Measurements from ENCODE around the gene ARHGAP19. TPM values are rescaled to one million over a fixed set of nuclear protein-coding genes. Genes with fewer than 3 reads are reported as not detected.

Gene ARHGAP19
- total RNA-seq, 4 donors from 2014 or later, result 4.5 to 8.4 (median 7.4) TPM

DNA sequence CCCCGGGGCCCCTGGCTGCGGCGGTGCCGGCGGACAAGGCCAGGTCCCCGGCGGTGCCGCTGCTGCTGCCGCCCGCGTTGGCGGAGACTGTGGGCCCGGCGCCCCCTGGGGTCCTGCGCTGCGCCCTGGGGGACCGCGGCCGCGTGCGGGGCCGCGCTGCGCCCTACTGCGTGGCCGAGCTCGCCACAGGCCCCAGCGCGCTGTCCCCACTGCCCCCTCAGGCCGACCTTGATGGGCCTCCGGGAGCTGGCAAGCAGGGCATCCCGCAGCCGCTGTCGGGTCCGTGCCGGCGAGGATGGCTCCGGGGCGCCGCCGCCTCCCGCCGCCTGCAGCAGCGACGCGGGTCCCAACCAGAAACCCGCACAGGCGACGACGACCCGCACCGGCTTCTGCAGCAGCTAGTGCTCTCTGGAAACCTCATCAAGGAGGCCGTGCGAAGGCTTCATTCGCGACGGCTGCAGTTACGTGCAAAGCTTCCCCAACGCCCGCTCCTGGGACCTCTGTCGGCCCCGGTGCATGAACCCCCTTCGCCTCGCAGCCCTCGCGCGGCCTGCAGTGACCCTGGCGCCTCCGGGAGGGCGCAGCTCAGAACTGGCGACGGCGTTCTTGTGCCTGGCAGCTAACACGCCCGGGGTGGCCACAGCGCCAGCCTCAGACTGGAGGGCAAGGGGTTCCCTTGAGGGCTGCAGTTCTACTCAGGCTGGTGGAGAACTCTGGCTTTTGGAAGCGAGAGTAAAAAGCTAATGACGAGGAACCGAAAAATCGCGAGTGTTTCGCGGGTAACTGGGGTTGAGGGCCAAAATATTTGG lies 27.4 kb upstream of the ARHGAP19 start:
- Histone ChIP-seq H3K4me3 (peak overlapping the region; percentile 72 to 84 (median 75)), H3K9me3 (no peaks in the 10 kb centered on the region), H3K4me1 (peaks cover 7 to 27% (median 21%) of the 10 kb centered on the region in 4 donors), H3K27ac (peak overlapping the region; percentile 92 to 98 (median 96)), H3K36me3 (no peaks in the 10 kb centered on the region), H3K27me3 (no peaks in the 10 kb centered on the region)
- DNase-seq, result peak; percentile 74
- intact Hi-C loops (cut with DNase I; ENCODE audit: low total_unique reads) (no loop called here), in situ Hi-C loops (cut with MboI; ENCODE audit: low pct_ligation_motif_present in 1 of 4, low pct_unique_long_range_greater_than_20kb in 1 of 4, low sequenced_read_pairs in 3 of 4) (no loop called here)
- WGBS, 2 donors (ENCODE audit: low coverage in 1 of 2), result 1% methylated on average over 33 of the region's 83 CpGs; no CpG with 5 or more reads in 1 of the 2 donors
- TF ChIP-seq POLR2A (IDR thresholded peaks at IDR 0.05) (peak; percentile 67), POLR2AphosphoS5 (IDR thresholded peaks at IDR 0.05) (peak; percentile 43 to 72 (median 62)), EP300 (IDR thresholded peaks at IDR 0.05; ENCODE audit: low read depth) (no peak)
- TF ChIP-seq, protein P1, sequence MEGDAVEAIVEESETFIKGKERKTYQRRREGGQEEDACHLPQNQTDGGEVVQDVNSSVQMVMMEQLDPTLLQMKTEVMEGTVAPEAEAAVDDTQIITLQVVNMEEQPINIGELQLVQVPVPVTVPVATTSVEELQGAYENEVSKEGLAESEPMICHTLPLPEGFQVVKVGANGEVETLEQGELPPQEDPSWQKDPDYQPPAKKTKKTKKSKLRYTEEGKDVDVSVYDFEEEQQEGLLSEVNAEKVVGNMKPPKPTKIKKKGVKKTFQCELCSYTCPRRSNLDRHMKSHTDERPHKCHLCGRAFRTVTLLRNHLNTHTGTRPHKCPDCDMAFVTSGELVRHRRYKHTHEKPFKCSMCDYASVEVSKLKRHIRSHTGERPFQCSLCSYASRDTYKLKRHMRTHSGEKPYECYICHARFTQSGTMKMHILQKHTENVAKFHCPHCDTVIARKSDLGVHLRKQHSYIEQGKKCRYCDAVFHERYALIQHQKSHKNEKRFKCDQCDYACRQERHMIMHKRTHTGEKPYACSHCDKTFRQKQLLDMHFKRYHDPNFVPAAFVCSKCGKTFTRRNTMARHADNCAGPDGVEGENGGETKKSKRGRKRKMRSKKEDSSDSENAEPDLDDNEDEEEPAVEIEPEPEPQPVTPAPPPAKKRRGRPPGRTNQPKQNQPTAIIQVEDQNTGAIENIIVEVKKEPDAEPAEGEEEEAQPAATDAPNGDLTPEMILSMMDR (IDR thresholded peaks at IDR 0.05), result peak in 2 of 5 experiments; percentile 10 to 16

DNA sequence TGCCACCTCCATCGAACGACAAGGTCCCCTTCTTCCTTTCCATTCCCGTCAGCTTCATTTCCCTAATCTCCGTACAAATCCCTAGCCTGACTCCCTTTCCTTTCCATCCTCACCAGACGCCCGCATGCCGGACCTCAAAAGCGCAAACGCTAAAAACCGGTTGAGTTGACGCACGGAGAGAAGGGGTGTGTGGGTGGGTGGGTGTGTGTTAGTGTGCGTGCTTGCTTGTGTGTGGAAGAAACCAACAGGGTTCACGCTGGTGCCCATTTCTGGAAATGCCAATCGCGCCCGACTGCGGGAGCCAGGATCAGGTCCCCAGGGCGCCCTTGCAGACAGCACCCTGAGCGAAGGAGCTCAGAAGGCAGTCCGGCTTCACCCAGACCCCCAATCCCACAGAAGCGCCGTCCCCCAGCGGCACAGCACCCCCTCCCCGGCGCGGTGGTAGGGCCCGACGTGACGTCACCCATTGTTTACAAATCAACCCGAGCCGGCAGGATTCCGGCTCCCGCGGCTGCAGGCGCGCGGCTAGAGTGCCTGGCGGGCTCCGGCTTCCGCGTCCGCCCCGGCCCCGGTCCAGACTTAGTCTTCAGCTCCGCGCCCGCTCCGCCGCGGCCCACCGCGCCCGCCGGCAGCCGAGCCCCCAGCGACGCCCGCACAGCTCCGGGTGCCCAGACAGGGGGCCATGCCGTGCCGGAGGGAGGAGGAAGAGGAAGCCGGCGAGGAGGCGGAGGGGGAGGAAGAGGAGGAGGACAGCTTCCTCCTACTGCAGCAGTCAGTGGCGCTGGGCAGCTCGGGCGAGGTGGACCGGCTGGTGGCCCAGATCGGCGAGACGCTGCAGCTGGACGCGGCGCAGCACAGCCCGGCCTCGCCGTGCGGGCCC lies 26.6 kb upstream of the ARHGAP19 start, which contains the start of gene FRAT1:
FRAT1 (plus strand) TSS at position 500 of the 880 bp plus-strand sequence; CDS start at position 683, 183 bp downstream.
- in situ Hi-C loops (cut with MboI; ENCODE audit: low pct_ligation_motif_present in 1 of 4, low pct_unique_long_range_greater_than_20kb in 1 of 4, low sequenced_read_pairs in 3 of 4), result no loop called here
- no peaks in the 10 kb centered on the region for H3K9me3 ChIP-seq
- peak within 1 kb of the TSS; percentile 92 to 98 (median 96) for H3K27ac ChIP-seq
- TF ChIP-seq, protein P1 (IDR thresholded peaks at IDR 0.05), result peak in 1 of 5 experiments; percentile 24
- peak; percentile 82 for TF ChIP-seq POLR2A (IDR thresholded peaks at IDR 0.05)
- TF ChIP-seq EP300 (IDR thresholded peaks at IDR 0.05; ENCODE audit: low read depth), result no peak
- peak; percentile 71 to 91 (median 81) for TF ChIP-seq POLR2AphosphoS5 (IDR thresholded peaks at IDR 0.05)
- H3K4me3 ChIP-seq, result peak within 1 kb of the TSS; percentile 72 to 84 (median 75)
- H3K4me1 ChIP-seq, result peaks cover 7 to 27% (median 21%) of the 10 kb centered on the region in 4 donors
- H3K36me3 ChIP-seq, result no peaks in the 10 kb centered on the region
- WGBS, 2 donors (ENCODE audit: low coverage in 1 of 2), result 0% methylated on average over 7 to 27 of the region's 79 CpGs
- peak; percentile 93 for DNase-seq
- no peaks in the 10 kb centered on the region for H3K27me3 ChIP-seq
- intact Hi-C loops (cut with DNase I; ENCODE audit: low total_unique reads), result no loop called here

DNA sequence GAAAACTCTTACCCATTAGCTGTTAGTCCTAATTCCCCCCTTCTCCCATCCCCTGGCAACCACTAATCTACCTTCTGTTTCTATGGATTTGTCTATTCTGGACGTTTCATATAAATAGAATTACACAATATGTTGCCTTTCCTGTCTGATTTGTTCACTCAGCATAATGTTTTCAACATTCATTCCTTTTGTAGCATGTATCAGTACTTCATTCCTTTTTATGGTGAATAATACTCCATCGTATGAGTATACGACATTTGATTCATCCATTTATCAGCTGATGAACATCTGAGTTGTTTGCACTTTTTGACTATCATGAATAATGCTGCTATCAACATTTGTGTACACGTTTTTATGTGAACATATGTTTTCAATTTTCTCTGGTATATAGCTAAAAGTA lies 22.2 kb upstream of the ARHGAP19 start:
- no peaks in the 10 kb centered on the region for H3K27me3 ChIP-seq
- intact Hi-C loops (cut with DNase I; ENCODE audit: low total_unique reads), result no loop called here
- TF ChIP-seq POLR2AphosphoS5 (IDR thresholded peaks at IDR 0.05) (no peak), EP300 (IDR thresholded peaks at IDR 0.05; ENCODE audit: low read depth) (no peak), POLR2A (IDR thresholded peaks at IDR 0.05) (no peak)
- TF ChIP-seq, protein P1 (IDR thresholded peaks at IDR 0.05), result no peak
- no peak overlapping the region for H3K27ac ChIP-seq
- WGBS, 2 donors (ENCODE audit: low coverage in 1 of 2), result 51 to 57% methylated on average over 4 of the region's 4 CpGs
- H3K36me3 ChIP-seq, result no peaks in the 10 kb centered on the region
- no peak overlapping the region for H3K4me3 ChIP-seq
- DNase-seq, result no peak
- H3K9me3 ChIP-seq, result no peaks in the 10 kb centered on the region
- in situ Hi-C loops (cut with MboI; ENCODE audit: low pct_ligation_motif_present in 1 of 4, low pct_unique_long_range_greater_than_20kb in 1 of 4, low sequenced_read_pairs in 3 of 4), result no loop called here
- H3K4me1 ChIP-seq, result peaks cover 0 to 5% (median 4%) of the 10 kb centered on the region in 4 donors

DNA sequence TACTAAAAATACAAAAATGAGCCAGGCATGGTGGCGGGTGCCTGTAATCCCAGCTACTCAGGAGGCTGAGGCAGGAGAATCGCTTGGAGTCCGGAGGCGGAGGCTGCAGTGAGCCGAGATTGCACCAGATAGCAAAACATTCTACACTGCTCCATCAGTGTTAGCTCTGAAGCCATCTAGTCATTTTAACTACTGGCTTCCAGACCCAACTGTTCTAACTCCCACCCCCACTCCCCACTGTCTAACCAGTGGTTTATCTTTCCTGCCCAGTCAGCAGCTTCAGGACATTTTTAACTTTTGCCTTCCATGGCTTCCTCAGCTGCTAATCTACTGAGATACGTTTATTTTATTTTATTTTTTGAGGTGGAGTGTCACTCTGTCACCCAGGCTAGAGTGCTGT lies 20.5 kb upstream of the ARHGAP19 start:
- H3K4me1 ChIP-seq, result no peaks in the 10 kb centered on the region
- WGBS, 2 donors (ENCODE audit: low coverage in 1 of 2), result 86 to 93% methylated on average over 5 to 6 of the region's 6 CpGs
- no peak overlapping the region for H3K27ac ChIP-seq
- no peak overlapping the region for H3K4me3 ChIP-seq
- intact Hi-C loops (cut with DNase I; ENCODE audit: low total_unique reads) (no loop called here), in situ Hi-C loops (cut with MboI; ENCODE audit: low pct_ligation_motif_present in 1 of 4, low pct_unique_long_range_greater_than_20kb in 1 of 4, low sequenced_read_pairs in 3 of 4) (no loop called here)
- H3K9me3 ChIP-seq, result no peaks in the 10 kb centered on the region
- no peaks in the 10 kb centered on the region for H3K36me3 ChIP-seq
- TF ChIP-seq, protein P1 (IDR thresholded peaks at IDR 0.05), result no peak
- TF ChIP-seq EP300 (IDR thresholded peaks at IDR 0.05; ENCODE audit: low read depth) (no peak), POLR2AphosphoS5 (IDR thresholded peaks at IDR 0.05) (no peak), POLR2A (IDR thresholded peaks at IDR 0.05) (no peak)
- DNase-seq, result no peak
- no peaks in the 10 kb centered on the region for H3K27me3 ChIP-seq

All from transverse colon (tissue), 4 donors.